Left cardiac atrium (tissue), 4 donors: Measurements from ENCODE around the gene DCDC1. TPM values are rescaled to one million over a fixed set of nuclear protein-coding genes. Genes with fewer than 3 reads are reported as not detected.
A peak's percentile ranks its signal among the peaks of the same experiment; 100 is the strongest.

ENCODE experiments used
- ATAC-seq, 2 donors: fragments of 200-7000 bp; cut with Tn5 transposase; one replicate each; pipeline ENCODE4 v1.9.1; 2020; ENCODE audit warnings: mild to moderate bottlenecking in 2 of 2, moderate library complexity in 2 of 2
- DNase-seq: peaks from one replicate; pipeline ENCODE4 v3.0.0-alpha.2; 2020
- intact Hi-C, 2 donors: fragments of 100-400 bp; cut with DNase I; formaldehyde crosslinking; loops; one replicate each; pipeline versions ENCODE4 v1.14.1 to v1.15.1; 2022 to 2023
- long read RNA-seq: library from polyadenylated mRNA; unstranded; transcript quantifications from one replicate; pipeline ENCODE4 v2.0.0, GENCODE V29; 2021
- total RNA-seq, 2 donors: library from RNA; stranded (reverse); fragmentation: NEBNext Ultra II Directional; extraction: Animal tissue kit (Norgen Biotek cat#: 25700); gene quantifications; one replicate each; pipeline ENCODE4 v1.2.1, GENCODE V29; 2021
- donor health status: DM: no; HTN: yes; CAD: no.
- donor health status: DM: no; HTN: yes; CAD: no; lungs with severe emphysema.
- donor health status: DM: yes; HTN: yes; CAD: no.
- donor health status: Dilated cardiomyopathy.

The DCDC1 gene, protein sequence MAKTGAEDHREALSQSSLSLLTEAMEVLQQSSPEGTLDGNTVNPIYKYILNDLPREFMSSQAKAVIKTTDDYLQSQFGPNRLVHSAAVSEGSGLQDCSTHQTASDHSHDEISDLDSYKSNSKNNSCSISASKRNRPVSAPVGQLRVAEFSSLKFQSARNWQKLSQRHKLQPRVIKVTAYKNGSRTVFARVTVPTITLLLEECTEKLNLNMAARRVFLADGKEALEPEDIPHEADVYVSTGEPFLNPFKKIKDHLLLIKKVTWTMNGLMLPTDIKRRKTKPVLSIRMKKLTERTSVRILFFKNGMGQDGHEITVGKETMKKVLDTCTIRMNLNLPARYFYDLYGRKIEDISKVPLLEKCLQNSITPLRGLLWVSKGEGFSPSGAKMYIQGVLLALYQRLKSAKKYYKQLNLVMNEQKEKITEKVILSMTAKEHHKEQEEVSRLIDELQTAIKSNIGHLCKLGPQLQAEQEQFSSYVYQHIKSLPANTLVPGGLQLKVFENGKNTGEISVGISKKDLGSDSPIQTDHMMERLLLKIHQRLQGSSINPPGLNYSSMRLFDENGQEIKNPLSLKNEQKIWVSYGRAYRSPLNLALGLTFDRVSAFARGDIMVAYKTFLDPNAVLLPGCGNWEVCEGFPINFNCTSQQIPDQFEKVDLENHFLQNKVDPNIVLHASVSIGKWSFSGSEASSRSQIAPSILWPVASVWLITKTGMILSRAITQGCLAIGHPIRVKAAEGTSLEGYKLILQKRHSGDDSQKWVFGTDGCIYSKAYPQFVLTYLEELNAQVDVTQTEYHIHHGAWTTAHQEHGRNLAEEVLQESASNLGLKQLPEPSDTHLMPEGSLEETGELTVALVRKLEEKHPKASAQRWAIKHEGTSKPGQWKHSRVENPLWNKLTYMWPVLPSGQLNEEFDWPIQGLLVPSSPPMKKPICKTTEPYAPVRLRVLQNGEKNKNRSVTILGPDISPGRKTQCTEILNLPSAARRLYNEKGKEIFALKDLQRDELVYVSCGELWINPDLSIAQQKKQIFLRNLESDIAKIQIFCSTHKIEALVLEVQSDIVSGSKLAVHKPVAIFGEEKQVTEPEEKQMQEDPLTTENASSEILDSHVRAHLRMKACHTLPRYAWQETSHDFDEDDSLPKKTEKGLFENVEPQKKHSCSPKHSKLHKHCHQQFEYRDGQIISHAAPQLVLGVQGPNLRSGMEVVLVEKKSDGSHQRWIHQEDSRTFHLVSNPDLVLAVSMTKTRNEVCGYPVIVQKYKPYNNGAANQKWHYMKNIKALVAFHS (N-terminal part only)
- under 1 TPM; 0.13 to 0.15 TPM for total RNA-seq
- long read RNA-seq: 0 reads

DNA sequence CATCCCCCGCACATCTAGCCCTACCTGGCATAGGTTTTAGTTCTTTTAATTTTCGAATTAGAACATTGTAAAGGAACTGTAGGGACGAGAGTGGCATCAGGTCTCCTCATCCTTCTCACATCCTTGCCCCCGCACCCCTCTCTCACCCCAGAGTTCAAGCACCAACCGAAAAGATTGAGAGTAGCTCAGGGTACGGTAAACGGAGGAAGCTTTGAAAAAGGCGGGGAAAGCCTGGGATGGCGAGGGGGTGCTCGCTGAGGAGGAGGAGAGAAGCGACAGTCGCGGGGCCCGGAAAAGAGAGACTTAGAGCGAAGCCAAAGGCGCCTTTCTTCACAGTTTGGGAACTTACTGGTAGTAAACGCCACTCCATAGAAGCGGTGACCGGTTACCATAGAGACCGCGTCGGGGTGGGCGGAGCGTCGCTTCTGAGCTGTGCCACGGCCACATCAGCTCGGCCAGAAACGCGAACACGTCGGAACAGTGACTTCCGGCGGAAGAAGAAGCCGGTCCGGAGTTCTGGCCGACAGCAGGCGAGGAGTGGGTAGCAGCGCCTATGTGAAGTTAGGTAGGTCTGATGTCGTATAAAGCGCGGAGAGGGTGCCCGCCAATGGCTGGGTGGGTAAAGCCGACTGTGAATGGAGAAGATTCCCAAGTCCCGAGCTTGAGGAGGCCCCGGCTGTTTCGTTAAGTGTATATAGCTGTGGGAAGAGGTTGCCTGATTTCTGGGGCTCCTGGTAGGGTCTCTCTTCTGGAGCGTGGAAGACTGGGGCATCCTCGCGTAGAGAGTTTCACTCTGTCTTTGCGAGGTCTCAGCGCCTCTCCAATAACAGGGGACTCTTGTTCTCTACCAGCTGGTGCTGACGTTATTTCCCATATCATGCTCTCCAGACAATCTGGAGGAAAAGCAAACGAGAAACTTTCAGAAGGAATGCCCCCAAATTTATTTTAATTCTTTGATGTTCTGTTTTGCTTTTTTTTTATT is at the start of gene DCDC1, which contains the start of gene DNAJC24:
DCDC1 (minus strand) TSS at position 392 of the 982 bp plus-strand sequence. CDS start 41,459 bp downstream, outside the sequence.
DNAJC24 (plus strand) TSS at position 513 of the 982 bp plus-strand sequence. CDS start 889 bp downstream, outside the sequence.
- ATAC-seq: peak; percentile 100
- intact Hi-C loops: loop anchor here in 1 of 2 donors (10.0 kb wide), 1 partner anchor 125 kb away; no protein-coding TSS in a partner anchor

DNA sequence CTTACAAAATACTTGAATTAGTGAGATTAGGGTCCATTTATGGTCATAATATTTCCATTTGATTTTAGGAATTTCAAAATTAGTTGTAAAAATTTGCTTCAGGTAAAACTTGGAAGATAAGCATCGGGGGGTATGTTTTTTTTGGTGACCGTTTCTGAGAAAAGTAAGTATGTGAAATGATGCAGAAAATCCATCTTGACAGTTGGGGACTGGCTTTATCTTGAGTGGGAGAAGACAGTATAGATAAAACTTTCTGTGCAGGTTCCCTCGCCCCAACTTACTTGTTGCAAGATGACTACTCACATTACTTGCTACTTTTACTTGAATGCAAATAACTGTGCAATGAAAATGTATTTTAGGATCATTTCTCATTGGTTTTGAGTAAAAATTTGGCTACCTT is 49.6 kb upstream of the DCDC1 start:
- no peak for ATAC-seq

More for the DNA sequence above, at the start of gene DCDC1, which contains the start of gene DNAJC24:
- DNase-seq: peak; percentile 94

DNA sequence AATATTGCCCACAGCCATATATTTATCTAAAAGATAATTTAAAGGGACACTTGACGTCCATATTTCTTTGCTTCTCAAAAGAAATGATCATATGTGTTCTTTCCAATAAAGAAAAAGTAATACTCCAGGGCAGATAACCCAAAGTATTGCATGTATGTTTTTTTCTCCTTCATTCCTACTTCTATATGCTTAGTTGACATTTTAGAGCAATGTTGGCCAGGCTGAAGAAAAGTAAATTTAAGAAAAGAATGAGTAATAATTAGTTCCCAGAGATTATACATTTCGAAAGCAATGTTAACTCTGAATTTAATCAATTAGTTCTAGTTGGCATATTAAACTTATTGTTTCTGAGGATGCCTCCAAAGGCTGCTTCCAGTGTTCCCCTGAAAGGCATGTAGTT is 48.3 kb upstream of the DCDC1 start:
- no peak for DNase-seq
- intact Hi-C loops: no loop called here
- ATAC-seq: no peak

More for the DNA sequence above, 49.6 kb upstream of the DCDC1 start:
- DNase-seq: no peak
- intact Hi-C loops: no loop called here

DNA sequence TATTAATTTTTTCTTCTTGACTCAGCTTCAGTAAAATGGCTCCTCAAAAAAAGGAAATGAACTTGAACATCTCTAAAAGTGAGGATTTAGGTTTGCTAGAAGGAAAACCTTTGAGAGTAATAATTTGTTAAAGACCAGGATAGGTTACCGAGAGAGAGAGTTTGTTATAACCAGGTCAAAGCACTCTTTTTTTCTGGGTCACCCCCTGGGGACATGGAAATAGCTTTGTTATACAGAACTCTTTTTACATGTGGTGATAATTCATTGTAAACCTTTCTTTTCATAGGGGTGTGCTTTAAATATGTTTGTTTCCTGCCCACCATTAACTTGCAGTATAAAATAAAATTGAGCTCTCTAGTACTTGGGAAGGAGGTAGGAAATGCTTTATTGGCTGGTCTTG is 47.8 kb upstream of the DCDC1 start:
- ATAC-seq: no peak
- intact Hi-C loops: no loop called here

DNA sequence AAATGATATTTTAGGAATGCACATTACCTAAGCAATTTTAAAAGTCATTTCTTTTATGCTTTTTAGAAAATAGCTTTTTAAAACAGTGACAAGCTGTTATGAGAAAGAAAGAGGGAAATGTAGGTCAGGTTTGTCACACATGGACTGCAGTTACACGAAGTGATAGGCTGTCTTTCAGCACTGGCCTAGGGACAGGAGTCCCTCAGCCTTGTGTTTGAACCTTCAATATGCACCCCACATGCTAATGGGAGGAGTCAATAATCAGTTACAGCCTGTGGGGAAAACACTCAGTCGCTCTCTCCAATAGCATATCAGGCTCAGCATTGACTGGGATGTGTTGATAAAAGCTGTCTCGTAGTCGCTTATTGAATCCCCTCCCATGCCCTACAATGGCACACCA is 45.9 kb upstream of the DCDC1 start:
- DNase-seq (no peak), ATAC-seq (no peak)
- intact Hi-C loops: no loop called here

More for the DNA sequence above, 47.8 kb upstream of the DCDC1 start:
- DNase-seq: no peak

DNA sequence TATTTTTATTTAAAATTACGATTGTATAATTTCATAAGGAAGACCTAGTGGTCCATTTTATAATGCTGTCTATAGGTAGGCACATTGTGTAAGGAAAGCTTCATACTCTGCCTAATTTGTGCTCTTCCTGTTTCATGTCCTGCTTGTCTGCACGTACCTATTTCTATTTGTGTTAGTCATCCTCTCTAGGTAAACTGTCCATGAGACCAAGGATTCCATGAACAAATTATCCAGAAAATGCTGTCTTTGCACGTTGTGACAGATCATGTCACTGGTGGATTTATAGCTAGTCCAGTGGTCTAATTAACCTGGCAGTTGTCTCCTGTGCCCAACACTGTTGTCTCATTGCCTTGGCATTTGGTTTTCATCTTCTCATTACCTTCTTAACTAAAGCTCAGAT is 44.8 kb upstream of the DCDC1 start:
- intact Hi-C loops: no loop called here

DNA sequence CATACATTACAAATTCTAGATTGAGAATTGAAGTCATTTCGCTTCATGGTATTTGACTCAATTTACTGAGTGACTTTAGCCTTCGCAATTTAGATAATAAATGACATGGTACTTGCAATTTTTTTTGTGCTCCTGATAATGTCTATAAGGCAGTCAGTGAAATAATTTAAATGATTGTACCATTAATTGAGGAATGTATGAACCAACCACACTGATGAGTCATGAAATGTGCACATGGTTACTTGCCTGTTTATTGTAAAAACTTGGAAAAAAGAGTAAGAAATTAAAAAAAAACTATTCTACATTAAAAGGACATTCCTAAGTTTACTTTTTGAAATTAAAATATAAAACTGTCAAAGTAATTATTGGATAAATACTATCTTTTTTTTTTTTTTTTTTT is 43.4 kb upstream of the DCDC1 start:
- ATAC-seq: no peak
- DNase-seq: no peak
- intact Hi-C loops: no loop called here

More for the DNA sequence above, 44.8 kb upstream of the DCDC1 start:
- ATAC-seq: no peak
- no peak for DNase-seq

DNA sequence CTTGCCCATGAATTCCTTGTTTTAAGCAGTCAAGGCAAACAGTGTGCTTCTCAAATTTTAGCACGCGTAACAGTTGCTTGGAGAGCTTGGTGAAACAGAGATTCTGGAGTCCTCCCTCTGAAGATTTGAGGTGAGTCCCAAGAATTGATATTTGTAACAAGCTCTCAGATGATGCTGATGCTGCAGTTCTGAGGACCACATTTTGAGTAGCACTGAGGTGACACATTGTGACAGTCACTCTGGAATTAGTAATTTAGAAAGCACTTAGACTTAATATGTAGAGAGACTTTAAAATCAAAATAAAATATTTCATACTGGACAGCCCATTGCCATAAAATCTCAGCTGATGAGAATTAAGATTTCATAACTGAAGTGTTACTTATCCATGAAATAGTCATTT is 38.7 kb upstream of the DCDC1 start:
- intact Hi-C loops: no loop called here
- ATAC-seq: no peak
- no peak for DNase-seq

DNA sequence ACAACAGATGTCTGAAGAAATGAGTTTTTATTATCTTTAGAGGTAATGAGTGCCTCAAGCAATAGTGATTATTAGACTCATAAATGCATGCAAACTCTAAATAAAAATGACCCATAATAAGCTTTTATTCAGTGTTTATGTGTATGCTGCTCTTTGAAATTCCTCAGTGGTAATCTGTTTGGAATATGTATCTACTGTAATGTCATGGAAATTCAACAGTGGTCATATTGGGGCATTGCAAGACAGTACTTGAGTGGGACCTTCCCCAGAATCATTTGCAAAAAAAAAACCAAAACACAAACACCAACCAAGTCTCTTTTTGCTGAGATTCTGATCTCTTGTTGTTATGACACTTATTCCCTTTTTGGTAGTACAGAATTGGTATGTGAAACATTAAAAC is 35.1 kb upstream of the DCDC1 start:
- ATAC-seq (no peak), DNase-seq (no peak)
- intact Hi-C loops: no loop called here

DNA sequence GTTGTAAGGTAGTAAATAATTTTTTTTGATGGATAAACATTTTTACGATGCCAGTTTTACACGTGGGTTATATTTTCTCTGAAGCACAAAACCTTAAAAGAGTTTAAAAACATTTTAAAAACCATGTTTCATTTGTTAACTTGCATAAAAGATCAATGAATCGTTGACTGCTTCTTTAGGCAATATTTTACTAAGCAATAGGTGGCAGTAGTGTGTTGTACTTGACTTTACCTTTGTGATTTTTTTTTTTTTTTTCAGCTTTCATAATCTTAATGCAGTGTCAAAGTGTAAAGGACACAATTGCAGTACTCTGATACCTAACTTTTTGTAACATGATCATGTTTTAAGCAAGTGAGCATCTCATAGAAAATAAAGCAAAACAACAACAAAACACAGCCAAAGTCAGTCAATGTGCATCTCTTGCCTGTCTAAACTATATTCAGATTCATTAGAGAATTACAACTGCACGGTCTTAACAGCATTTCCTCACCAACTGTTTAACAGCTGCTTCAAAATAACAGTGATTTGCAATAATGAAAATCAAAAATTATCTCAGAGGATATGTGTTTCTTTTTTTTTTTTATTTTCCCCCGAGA is 27.8 kb upstream of the DCDC1 start:
- intact Hi-C loops: loop anchor here (2.0 to 10.0 kb wide), 4 partner anchors 117 to 557 kb away; no protein-coding TSS in a partner anchor
- no peak for ATAC-seq
- no peak for DNase-seq

DNA sequence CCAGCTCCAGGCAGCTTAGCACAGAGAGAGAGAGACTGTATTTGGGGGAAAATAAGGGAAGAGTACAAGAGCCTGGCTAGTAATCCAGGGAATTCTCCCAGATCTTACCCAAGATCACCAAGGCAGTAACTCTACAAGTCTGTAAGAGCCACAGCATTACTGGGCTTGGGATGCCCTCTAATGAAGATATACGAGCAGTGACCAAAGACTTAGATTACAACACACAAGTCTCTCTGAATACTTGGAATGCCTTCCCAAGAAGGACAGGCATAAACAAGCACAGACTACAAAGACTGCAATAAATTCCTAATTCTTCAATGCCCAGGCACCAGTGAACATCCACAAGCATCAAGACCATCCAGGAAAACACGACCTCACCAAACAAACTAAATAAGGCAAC is 17.8 kb upstream of the DCDC1 start:
- intact Hi-C loops: no loop called here
- ATAC-seq: no peak
- DNase-seq: no peak

DNA sequence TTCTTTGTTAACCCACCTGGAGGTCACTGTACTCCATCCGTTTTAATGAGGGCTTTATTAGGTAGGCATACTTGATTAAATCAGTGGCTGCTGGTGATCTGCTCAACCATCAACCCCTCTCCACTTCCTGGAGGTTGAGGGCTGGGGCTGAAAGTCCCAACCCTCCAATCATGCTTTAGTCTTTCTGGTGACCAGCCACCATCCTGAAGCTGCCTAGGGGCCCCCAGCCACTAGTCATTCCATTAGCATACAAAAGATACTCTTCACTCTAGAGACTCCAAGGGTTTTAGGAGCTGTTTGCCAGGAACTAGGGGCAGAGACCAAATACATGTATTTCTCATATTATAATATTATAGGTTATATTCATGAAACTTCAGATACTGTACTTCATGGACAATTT is 13.6 kb upstream of the DCDC1 start:
- intact Hi-C loops: no loop called here
- DNase-seq: no peak
- ATAC-seq: no peak

DNA sequence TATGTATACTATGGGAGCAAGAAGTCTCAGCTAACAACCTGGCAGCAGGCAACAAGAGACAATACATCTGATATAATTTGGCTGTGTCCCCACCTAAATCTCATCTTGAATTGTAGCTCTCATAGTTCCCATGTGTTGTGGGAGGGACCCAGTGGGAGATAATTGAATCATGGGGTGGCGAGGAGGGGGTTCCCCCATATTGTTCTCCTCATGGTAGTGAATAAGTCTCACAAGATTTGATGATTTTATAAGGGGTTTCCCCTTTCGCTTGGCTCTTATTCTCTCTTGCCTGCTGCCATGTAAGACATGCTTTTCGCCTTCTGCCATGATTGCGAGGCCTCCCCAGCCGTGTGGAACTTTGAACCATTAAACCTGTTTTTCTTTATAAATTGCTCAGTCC is 6.3 kb upstream of the DCDC1 start:
- DNase-seq (no peak), ATAC-seq (no peak)
- intact Hi-C loops: no loop called here

DNA sequence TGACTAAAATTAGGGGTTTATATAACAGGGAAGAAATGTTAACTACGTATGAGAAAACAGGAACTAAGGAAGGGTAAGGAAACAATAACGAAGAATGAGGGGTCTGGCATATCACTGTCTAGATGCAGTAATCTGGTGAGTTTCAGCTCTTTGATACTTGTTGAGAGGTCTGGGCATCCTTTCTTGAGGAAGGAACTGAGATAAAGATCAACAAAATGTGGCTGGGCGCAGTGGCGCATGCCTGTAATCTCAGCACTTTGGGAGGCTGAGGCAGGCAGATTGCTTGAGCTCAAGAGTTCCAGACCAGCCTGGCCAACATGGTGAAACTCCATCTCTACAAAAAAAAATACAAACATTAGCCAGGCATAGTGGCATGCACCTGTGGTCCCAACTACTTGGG is 2.7 kb downstream of the DCDC1 start:
- ATAC-seq (no peak), DNase-seq (no peak)
- intact Hi-C loops: loop anchor here in 1 of 2 donors (10.0 kb wide), 1 partner anchor 122 kb away; no protein-coding TSS in a partner anchor

DNA sequence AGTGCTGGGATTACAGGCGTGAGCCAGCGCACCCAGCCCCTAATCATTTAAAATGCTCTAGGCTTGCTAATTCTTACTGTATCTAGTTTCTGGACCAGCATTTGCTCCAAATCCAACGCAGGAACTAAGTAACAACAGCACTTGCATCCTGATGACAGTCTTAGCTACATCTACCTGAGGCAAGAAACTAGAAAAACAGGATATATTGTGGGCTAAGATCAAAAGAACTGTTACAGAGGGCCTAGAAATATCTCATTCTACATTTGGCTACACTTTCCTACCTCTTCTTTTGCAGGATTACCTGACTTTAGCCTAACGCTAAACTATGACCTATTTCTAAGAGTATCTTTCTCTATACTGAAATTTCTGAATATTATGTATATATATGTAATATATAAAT is 7.8 kb downstream of the DCDC1 start:
- intact Hi-C loops: loop anchor here in 1 of 2 donors (10.0 kb wide), 1 partner anchor 117 kb away; no protein-coding TSS in a partner anchor
- ATAC-seq: no peak
- no peak for DNase-seq

DNA sequence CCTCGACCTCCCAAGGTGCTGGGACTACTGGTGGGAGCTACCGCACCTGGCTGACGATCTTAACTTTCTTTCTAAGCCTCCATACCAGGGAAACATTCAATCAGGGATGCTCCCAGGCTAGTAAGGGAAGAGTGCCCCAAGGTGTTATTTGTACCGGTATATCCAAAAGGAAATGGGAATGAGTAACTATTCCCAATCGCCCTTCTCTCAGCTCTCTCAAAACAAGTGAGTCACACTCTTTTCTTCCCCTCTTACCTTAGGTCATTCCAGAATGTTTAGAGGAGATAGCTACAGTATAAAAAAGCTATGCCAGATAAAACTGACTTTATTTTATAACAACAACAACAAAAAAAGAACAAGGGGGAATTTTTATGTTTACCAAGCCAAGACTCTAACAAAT is 13.7 kb downstream of the DCDC1 start:
- DNase-seq (no peak), ATAC-seq (no peak)
- intact Hi-C loops: no loop called here

DNA sequence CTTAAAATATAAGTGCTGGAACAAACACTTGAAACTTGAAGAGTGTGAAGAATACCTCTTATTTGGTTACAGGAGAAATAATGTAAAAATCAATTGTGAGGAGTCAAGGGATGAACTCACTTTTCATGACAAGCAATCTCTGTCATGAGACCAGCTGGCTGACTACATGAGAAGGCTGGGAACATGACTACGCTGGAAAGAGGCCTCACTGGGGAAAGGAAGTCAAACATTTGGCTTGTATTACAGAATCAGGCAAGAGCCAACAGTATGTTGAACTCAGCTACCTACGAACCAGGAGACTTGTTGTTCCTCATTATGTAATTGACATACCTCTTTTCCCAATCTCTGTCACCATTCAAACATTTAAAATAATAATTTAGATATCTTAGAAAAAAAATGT is 14.4 kb downstream of the DCDC1 start:
- ATAC-seq: no peak
- no peak for DNase-seq
- intact Hi-C loops: no loop called here
